Measurements from ENCODE around the gene RHOC. TPM values are rescaled to one million over a fixed set of nuclear protein-coding genes. Genes with fewer than 3 reads are reported as not detected.

The RHOC gene
- total and polyA plus RNA-seq, 8 donors: 99.8 to 375 (median 131) TPM

DNA sequence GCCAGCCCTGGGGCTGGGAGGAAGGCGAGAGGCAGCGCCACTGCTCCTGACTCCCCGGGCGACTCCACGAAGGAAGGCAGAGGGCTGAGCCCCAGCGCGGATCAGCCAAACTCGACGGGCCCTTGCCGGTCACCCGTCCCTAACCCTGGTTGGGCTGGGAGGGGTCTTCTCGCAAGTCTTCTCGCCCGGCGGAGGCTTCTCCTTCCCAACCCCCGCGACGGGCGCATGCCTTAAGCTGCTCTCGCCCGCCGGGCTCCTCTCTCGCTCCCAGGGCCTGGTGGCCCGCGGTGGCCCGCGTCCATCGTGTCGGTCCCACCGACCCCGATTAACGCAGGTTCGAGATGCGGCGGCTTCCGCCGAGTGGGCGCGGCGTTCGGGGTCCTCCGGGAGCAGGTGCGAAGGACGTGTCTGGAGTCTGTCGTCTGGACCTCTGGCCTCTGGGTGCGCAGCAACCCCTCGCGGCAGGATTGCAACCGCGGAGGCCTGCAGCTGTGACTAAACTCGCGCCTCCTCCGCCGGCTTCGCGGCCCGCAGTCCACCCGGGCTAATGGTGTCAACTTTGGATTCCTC, 37.2 kb upstream of the RHOC start:
- no peak for TF ChIP-seq POLR2A (IDR thresholded peaks at IDR 0.05)
- TF ChIP-seq EP300 (IDR thresholded peaks at IDR 0.05): no peak
- TF ChIP-seq, protein P1, sequence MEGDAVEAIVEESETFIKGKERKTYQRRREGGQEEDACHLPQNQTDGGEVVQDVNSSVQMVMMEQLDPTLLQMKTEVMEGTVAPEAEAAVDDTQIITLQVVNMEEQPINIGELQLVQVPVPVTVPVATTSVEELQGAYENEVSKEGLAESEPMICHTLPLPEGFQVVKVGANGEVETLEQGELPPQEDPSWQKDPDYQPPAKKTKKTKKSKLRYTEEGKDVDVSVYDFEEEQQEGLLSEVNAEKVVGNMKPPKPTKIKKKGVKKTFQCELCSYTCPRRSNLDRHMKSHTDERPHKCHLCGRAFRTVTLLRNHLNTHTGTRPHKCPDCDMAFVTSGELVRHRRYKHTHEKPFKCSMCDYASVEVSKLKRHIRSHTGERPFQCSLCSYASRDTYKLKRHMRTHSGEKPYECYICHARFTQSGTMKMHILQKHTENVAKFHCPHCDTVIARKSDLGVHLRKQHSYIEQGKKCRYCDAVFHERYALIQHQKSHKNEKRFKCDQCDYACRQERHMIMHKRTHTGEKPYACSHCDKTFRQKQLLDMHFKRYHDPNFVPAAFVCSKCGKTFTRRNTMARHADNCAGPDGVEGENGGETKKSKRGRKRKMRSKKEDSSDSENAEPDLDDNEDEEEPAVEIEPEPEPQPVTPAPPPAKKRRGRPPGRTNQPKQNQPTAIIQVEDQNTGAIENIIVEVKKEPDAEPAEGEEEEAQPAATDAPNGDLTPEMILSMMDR (IDR thresholded peaks at IDR 0.05): no peak
- no peak for TF ChIP-seq POLR2AphosphoS5 (IDR thresholded peaks at IDR 0.05)
- intact Hi-C loops (cut with DNase I; ENCODE audit: low total_unique reads): no loop called here
- peaks cover 0 to 12% (median 0%) of the 10 kb centered on the region in 4 donors for H3K9me3 ChIP-seq
- 2 to 7% (median 4%) methylated on average over 6 to 58 of the region's 58 CpGs for WGBS, 5 donors
- H3K4me3 ChIP-seq: peak overlapping the region; percentile 23 to 45 (median 32)
- peak in 1 of 2 donors; percentile 76 for DNase-seq
- peaks cover 6 to 63% (median 33%) of the 10 kb centered on the region in 3 donors for H3K27me3 ChIP-seq
- no peaks in the 10 kb centered on the region for H3K36me3 ChIP-seq
- H3K27ac ChIP-seq: no peak overlapping the region
- H3K4me1 ChIP-seq: peaks cover 6 to 14% (median 11%) of the 10 kb centered on the region in 4 donors

DNA sequence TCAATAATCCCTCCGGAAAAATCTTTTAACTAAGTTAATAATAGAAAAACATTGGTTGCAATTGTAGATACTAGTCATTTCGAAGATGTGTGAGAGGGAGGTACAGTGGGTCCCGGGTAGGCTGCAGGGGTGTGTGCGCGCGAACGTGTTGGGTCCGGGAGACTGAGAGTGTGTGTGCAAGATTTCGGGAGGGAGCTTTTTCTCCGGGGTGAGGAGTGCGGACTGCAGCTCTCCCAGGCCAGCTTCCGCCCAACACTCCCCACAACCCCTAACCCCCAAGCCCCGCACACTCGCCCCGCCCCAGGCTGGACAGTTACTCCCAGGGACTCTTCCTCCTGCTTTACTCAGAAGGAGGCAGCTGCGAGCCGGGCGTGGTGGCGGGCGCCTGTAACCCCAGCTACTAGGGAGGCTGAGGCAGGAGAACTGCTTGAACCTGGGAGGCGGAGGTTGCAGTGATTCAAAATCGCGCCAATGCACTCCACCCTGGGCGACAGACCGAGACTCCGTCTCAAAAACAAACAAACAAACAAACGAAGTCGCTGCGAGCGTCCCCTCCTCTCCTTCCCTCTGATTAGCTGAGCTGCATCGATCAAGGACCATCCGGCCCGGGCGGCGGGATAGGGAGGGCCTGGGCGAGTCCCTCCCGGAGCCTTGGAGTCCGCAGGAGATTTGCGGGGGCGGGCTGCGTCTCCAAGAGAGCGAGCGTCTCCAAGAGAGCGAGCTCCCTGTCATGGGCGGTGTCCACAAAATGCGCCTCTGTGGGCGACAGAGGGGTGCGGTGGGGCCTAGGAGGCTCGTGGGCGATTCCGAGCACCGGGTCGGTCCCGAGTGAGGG, 36.5 kb upstream of the RHOC start:
- peak overlapping the region; percentile 23 to 45 (median 32) for H3K4me3 ChIP-seq
- intact Hi-C loops (cut with DNase I; ENCODE audit: low total_unique reads): no loop called here
- WGBS, 5 donors: 13 to 28% (median 18%) methylated on average over 38 to 54 of the region's 54 CpGs
- TF ChIP-seq EP300 (IDR thresholded peaks at IDR 0.05) (no peak), POLR2AphosphoS5 (IDR thresholded peaks at IDR 0.05) (no peak), POLR2A (IDR thresholded peaks at IDR 0.05) (no peak)
- TF ChIP-seq, protein P1 (IDR thresholded peaks at IDR 0.05): no peak
- H3K9me3 ChIP-seq: peaks cover 0 to 12% (median 0%) of the 10 kb centered on the region in 4 donors
- DNase-seq: peak in 1 of 2 donors; percentile 37
- H3K27ac ChIP-seq: no peak overlapping the region
- H3K27me3 ChIP-seq: peaks cover 6 to 63% (median 39%) of the 10 kb centered on the region in 3 donors
- no peaks in the 10 kb centered on the region for H3K36me3 ChIP-seq
- peaks cover 6 to 14% (median 11%) of the 10 kb centered on the region in 4 donors for H3K4me1 ChIP-seq

DNA sequence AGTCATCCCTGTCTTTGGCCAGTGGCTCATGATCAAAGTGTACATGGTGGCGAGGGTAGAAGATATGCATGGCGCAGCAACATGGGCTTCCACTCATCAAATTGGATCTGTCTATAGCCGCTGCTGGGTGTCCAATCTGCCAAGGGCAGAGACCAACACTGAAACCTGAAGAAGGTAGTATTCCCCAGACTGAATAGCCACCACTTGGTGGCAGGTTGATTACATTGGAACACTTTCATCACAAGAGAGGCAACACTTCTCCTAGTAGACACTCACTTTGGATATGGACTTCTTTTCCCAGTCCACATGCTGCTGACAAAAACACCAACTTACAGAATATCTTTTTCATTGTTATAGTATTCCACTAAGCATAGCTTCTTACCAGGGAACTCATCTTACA, 30.6 kb upstream of the RHOC start:
- peaks cover 0 to 4% (median 0%) of the 10 kb centered on the region in 4 donors for H3K9me3 ChIP-seq
- H3K27me3 ChIP-seq: peaks cover 0 to 31% (median 16%) of the 10 kb centered on the region in 3 donors
- H3K4me3 ChIP-seq: no peak overlapping the region
- no peaks in the 10 kb centered on the region for H3K36me3 ChIP-seq
- no peak for DNase-seq
- TF ChIP-seq POLR2A (IDR thresholded peaks at IDR 0.05): no peak
- TF ChIP-seq POLR2AphosphoS5 (IDR thresholded peaks at IDR 0.05): no peak
- no peak for TF ChIP-seq EP300 (IDR thresholded peaks at IDR 0.05)
- TF ChIP-seq, protein P1 (IDR thresholded peaks at IDR 0.05): no peak
- intact Hi-C loops (cut with DNase I; ENCODE audit: low total_unique reads): no loop called here
- 73 to 93% (median 89%) methylated on average over 3 of the region's 3 CpGs for WGBS, 5 donors
- H3K27ac ChIP-seq: no peak overlapping the region
- no peaks in the 10 kb centered on the region for H3K4me1 ChIP-seq

DNA sequence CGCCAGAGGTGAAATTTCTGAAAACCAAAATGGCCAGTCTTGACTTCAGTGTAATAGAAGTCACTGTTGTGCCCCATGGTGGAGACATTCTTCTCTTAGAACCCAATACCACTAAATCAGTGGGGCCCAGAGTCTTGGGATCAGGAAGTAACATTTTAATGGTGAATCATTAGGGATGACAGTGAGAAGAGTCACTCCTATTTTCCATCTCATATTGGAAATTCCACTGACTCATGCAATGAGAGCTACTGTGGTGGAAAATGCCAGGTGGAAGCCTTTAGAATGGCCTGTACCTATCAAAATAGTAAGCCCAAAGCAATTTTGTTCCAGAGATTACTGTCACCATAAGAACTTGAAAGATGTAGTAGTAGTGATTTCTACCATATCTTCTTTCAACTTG, 28.8 kb upstream of the RHOC start:
- TF ChIP-seq POLR2A (IDR thresholded peaks at IDR 0.05): no peak
- no peak for TF ChIP-seq EP300 (IDR thresholded peaks at IDR 0.05)
- TF ChIP-seq POLR2AphosphoS5 (IDR thresholded peaks at IDR 0.05): no peak
- TF ChIP-seq, protein P1 (IDR thresholded peaks at IDR 0.05): no peak
- intact Hi-C loops (cut with DNase I; ENCODE audit: low total_unique reads): no loop called here
- no peaks in the 10 kb centered on the region for H3K36me3 ChIP-seq
- no peak overlapping the region for H3K27ac ChIP-seq
- WGBS, 5 donors: 85 to 100% (median 100%) methylated on average over 1 of the region's 1 CpG
- H3K27me3 ChIP-seq: peaks cover 0 to 14% (median 9%) of the 10 kb centered on the region in 3 donors
- DNase-seq: no peak
- no peak overlapping the region for H3K4me3 ChIP-seq
- H3K9me3 ChIP-seq: no peaks in the 10 kb centered on the region
- H3K4me1 ChIP-seq: no peaks in the 10 kb centered on the region
